AG04450 (cell line): ENCODE results near the gene FAM124A. TPM values are rescaled to one million over a fixed set of nuclear protein-coding genes. Genes with fewer than 3 reads are reported as not detected.

Experiments used
- CTCF ChIA-PET: fragments of 300-600, 350-600 bp; formaldehyde crosslinking; extraction: SDS; loops from one replicate; lab custom pipeline; 2022; ENCODE audit warnings: antibody characterized with exemption, inconsistent platforms; lab: Charles Lee
- POLR2A ChIA-PET: fragments of 350-600 bp; formaldehyde crosslinking; extraction: SDS; loops from one replicate; lab custom pipeline; 2021; ENCODE audit warnings: antibody characterized with exemption, inconsistent platforms; lab: Yijun Ruan, JAX
- DNase-seq: peaks from one replicate; pipeline ENCODE4 v3.0.0-alpha.2; 2011; ENCODE audit warnings: low read depth, low spot score
- H3K27ac ChIP-seq: one replicate; pipeline ENCODE4 v1.5.1; 2012; ENCODE audit warnings: low read depth, low read length, control low read depth
- H3K27me3 ChIP-seq: one replicate; pipeline ENCODE4 v1.6.0; 2012; ENCODE audit warnings: low read length; ENCODE audit not compliant: control insufficient read depth, insufficient read depth
- H3K4me3 ChIP-seq: 2 replicates; pipeline ENCODE4 v1.5.1; 2011; ENCODE audit warnings: mild to moderate bottlenecking, low read depth, low read length, control low read depth
- H3K9me3 ChIP-seq: 2 replicates; pipeline ENCODE4 v1.5.1; 2012; ENCODE audit warnings: low read length; ENCODE audit not compliant: control insufficient read depth, insufficient read depth
- CTCF ChIP-seq: IDR thresholded peaks from 2 replicates; pipeline ENCODE4 v1.5.1; 2011; ENCODE audit warnings: low read depth, low read length, control low read depth, inconsistent platforms
- polyA plus RNA-seq: library from polyadenylated mRNA; depleted of rRNA; stranded (reverse); fragments of >200 nt; gene quantifications from 2 replicates; pipeline ENCODE4 v1.2.3, GENCODE V29; 2011

Gene FAM124A
- polyA plus RNA-seq, 1 experiment, result 0.14 TPM

GRCh38 chr13:51178456-51179074 is 43.6 kb upstream of the FAM124A start:
- Histone ChIP-seq H3K27me3 (peaks cover 2% of the 10 kb centered on the region), H3K27ac (no peak overlapping the region), H3K9me3 (no peaks in the 10 kb centered on the region), H3K4me3 (no peak overlapping the region)
- POLR2A ChIA-PET, result no interaction called here
- no peak for TF ChIP-seq CTCF
- CTCF ChIA-PET, result interaction anchor here (2.9 kb wide), 1 partner anchor 108 kb away, joined by 8 read pairs; no protein-coding TSS in a partner anchor
- no peak for DNase-seq

- POLR2A ChIA-PET, result no interaction called here
- no peak overlapping the region for H3K27ac ChIP-seq
- DNase-seq, result no peak
- TF ChIP-seq CTCF, result no peak
- no peak overlapping the region for H3K4me3 ChIP-seq
- CTCF ChIA-PET, result interaction anchor here (2.9 kb wide), 1 partner anchor 107 kb away, joined by 8 read pairs; no protein-coding TSS in a partner anchor
- peaks cover 2% of the 10 kb centered on the region for H3K27me3 ChIP-seq
- H3K9me3 ChIP-seq, result no peaks in the 10 kb centered on the region
Observed at GRCh38 chr13:51179432-51179971, 42.7 kb upstream of the FAM124A start.

DNA sequence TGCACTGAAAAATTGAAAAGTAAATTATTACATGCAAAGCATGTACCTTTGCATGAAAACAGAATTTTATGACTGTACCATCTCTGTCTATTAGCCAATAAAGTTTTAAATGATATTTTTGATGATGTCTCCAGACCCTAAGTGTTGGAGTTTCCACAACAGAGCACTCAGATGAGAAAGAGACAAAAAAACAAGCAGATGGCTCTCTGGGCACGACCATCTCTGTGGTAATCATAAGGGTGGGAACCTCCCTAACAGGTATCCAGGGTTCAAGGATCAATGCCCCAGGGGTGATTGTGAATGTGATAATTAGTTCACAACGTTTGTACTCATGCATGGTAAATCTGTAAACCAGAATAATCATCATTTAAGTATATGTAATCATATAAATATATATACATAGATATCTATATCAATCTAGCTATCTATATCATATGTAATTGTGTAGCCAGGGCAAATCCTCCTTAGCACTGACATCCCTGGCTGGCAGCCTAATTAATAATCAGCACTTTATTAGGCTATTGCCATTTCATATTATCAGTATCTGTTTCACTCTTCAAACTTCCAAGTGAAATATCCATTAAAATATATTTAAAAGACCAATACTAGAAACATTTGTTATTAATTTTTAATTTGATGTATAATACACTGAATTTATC is 41.2 kb upstream of the FAM124A start:
- Histone ChIP-seq H3K27ac (no peak overlapping the region), H3K9me3 (no peaks in the 10 kb centered on the region), H3K4me3 (no peak overlapping the region), H3K27me3 (peaks cover 2% of the 10 kb centered on the region)
- POLR2A ChIA-PET, result no interaction called here
- CTCF ChIA-PET, result interaction anchor here (0.6 to 2.9 kb wide), 2 partner anchors 38 to 105 kb away, joined by 4 to 8 read pairs; no protein-coding TSS in a partner anchor
- DNase-seq, result no peak
- no peak for TF ChIP-seq CTCF

DNA sequence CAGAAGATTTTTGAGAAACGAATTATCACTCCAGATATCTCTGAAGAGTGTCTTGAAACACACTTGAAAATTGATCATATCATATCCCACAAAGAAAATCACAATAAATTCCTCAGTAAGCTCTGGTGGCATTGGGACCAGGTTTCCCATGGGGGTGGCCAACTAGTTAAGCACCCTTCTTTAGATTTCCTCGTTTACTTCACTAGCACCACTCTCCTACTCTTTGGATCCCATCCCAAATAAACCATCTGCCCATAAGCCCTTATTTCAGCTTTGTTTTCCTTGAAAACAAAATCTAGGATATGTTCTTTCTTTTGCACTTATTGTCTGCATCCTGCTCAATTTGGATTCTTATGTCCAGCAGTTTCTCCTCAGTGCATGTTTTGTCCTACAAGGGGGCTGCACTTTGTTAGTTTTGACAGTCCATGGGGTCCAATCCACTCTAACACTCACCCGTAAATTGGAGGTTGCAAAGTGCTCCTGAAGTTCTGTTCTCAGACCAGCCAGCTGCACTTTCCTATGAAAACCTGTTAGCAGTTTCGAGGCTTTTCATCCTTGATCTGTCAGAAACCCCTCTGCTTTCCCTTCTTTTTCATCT is 40.3 kb upstream of the FAM124A start:
- no peak overlapping the region for H3K27ac ChIP-seq
- ChIA-PET CTCF (interaction anchor here (0.9 kb wide), 1 partner anchor 105 kb away, joined by 4 read pairs; no protein-coding TSS in a partner anchor), POLR2A (no interaction called here)
- no peak for DNase-seq
- TF ChIP-seq CTCF, result no peak
- peaks cover 2% of the 10 kb centered on the region for H3K27me3 ChIP-seq
- no peak overlapping the region for H3K4me3 ChIP-seq
- H3K9me3 ChIP-seq, result no peaks in the 10 kb centered on the region
